Hepatocyte (in vitro differentiated cells): ENCODE results near the gene MSI2.

Experiments
- CTCF ChIP-seq: fragments of 200-600 bp; sonication (generic); IDR thresholded peaks from 2 replicates; pipeline ENCODE4 v1.5.1; 2016; ENCODE audit warnings: antibody characterized with exemption, mild to moderate bottlenecking; ENCODE audit not compliant: poor library complexity
- EZH2 ChIP-seq: fragments of 200-600 bp; sonication (generic); IDR thresholded peaks from 2 replicates; pipeline ENCODE4 v1.6.1; 2016; ENCODE audit warnings: antibody characterized with exemption, mild to moderate bottlenecking, borderline replicate concordance

- TF ChIP-seq EZH2 (no peak), CTCF (no peak)
These were observed 282.6 kb downstream of the MSI2 start for GRCh38 chr17:57538736-57539456.
